GM19238 (cell line): Measurements from ENCODE around the gene VPS35L.

Source experiments
- DNase-seq: peaks from one replicate; pipeline ENCODE4 v3.0.0; 2011; ENCODE audit warnings: low spot score; ENCODE audit not compliant: insufficient read length

The VPS35L gene

GRCh38 chr16:19748389-19749168 lies 193.1 kb downstream of the VPS35L start:
- no peak for DNase-seq

DNA sequence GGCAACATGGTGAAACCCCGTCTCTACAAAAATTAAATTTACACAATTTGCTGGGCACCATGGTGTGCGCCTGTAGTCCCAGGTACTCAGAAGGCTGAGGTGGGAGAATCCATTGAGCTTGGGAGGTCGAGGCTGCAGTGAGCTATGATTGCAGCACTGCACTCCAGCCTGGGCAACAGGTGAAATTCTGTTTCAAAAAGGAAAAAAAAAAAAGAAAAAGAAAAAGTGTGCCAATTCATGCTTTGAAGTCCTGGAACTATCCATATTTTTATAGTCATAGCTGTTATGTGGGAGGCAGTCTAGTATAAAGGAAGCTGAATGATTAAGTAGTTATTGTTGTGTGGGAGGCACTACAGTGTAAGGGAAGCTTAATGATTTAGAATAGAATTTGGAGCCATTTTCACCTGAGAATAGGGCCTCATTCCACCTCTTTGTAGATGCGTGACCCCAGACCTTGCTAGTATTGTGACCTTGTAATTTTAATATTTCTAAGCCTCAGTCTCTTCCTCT lies 194.1 kb downstream of the VPS35L start:
- no peak for DNase-seq
